ENCODE measurements around the gene ZNF778. TPM values are rescaled to one million over a fixed set of nuclear protein-coding genes. Genes with fewer than 3 reads are reported as not detected.

Gene ZNF778
- total RNA-seq, 3 donors from 2014 or later = 4.7 to 8.8 (median 7.2) TPM

GRCh38 chr16:89277641-89278341 lies 60.3 kb downstream of the ZNF778 start:
- H3K4me3 ChIP-seq = no peak overlapping the region
- H3K4me1 ChIP-seq (ENCODE audit: low read depth) = no peaks in the 10 kb centered on the region
- H3K9me3 ChIP-seq = no peaks in the 10 kb centered on the region
- no peak for DNase-seq
- H3K36me3 ChIP-seq (ENCODE audit: low read depth) = peaks cover 10% of the 10 kb centered on the region
- TF ChIP-seq, protein P1, sequence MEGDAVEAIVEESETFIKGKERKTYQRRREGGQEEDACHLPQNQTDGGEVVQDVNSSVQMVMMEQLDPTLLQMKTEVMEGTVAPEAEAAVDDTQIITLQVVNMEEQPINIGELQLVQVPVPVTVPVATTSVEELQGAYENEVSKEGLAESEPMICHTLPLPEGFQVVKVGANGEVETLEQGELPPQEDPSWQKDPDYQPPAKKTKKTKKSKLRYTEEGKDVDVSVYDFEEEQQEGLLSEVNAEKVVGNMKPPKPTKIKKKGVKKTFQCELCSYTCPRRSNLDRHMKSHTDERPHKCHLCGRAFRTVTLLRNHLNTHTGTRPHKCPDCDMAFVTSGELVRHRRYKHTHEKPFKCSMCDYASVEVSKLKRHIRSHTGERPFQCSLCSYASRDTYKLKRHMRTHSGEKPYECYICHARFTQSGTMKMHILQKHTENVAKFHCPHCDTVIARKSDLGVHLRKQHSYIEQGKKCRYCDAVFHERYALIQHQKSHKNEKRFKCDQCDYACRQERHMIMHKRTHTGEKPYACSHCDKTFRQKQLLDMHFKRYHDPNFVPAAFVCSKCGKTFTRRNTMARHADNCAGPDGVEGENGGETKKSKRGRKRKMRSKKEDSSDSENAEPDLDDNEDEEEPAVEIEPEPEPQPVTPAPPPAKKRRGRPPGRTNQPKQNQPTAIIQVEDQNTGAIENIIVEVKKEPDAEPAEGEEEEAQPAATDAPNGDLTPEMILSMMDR (IDR thresholded peaks at IDR 0.05) = no peak
- ATAC-seq = no peak
- intact Hi-C loops (cut with DNase I, micrococcal nuclease) = no loop called here

DNA sequence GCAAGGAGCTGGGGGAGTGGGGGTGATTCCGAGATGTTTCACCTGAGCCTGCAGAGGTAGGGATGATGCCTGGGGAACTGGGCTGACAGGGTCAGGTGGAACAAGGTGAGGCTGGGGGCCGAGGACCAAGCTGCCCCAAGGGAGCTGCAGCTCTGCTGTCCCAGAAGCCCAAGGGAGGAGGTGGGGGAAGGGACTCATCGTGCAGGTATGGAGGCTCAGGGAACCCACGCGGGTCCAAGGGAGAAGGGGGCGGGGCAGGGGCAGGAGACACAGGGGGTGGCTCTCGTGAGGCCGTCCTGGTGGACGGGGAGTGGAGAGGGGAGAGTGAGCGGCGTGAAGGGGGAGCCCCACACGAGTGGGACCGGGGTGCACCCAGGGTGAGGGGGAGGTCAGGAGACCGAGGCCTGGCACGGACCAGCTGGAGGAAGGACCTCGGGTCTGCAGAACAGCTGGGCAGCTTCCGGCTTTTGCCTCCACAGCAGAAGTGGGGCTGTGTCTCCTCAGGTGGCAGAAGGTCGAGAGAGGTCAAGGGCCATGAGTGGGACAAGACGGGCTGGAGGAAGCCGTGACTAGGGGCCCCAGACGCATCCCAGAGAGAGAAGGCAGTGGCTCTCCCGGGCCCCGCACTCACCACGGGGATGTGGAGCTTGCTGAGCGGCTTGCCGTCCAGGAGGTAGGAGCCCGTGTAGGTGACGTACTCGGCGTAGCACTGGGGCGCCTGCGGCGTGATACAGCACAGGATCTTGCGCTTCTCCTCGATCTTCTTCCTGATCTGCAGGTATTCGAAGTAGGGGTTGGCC lies 61.1 kb downstream of the ZNF778 start:
- Histone ChIP-seq H3K36me3 (ENCODE audit: low read depth) (peaks cover 10% of the 10 kb centered on the region), H3K4me3 (no peak overlapping the region), H3K9me3 (no peaks in the 10 kb centered on the region), H3K4me1 (ENCODE audit: low read depth) (no peaks in the 10 kb centered on the region)
- DNase-seq (no peak), ATAC-seq (no peak)
- intact Hi-C loops (cut with DNase I, micrococcal nuclease) = no loop called here
- TF ChIP-seq, protein P1 (IDR thresholded peaks at IDR 0.05) = no peak

DNA sequence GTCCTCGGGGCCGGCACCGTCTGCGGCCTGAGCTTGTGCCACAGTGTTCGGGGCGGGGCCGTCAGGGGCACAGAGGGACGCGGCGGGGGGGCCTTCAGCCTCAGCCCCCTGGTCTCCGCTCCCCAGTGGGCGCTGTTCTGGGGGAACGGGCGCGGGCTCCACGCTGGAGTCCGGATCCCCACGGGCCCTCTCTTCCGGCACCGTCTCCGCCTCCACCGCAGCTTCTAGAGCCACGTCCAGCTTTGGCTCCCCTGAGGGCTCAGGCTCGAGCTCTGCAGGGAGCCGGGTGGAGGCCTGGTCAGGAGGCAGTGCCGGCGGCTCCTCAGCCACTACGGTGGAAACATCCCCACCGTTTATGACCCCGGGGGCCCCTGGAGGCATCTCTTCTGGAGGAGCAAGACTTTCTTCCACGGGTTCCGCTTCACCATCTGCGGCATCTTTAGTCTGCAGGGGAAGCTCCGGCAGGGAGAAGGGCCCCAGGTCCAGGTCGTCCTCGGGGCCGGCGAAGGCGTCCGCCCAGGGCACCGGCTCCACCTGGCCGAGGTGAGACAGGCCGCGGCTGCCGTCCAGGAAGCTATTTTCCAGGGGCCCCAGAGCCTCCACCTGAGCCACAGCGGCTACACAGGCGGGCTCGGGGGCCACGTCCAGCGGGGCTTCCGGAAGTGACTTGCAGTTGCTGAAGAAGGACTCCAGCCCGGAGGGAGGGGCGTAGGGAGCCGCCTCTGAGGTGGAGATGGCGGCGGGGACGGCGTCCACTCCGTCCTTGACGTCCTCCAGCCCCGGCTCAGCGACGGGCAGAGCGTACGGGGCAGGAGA lies 62.4 kb downstream of the ZNF778 start:
- ATAC-seq (no peak), DNase-seq (no peak)
- Histone ChIP-seq H3K4me3 (no peak overlapping the region), H3K4me1 (ENCODE audit: low read depth) (no peaks in the 10 kb centered on the region), H3K9me3 (no peaks in the 10 kb centered on the region), H3K36me3 (ENCODE audit: low read depth) (no peaks in the 10 kb centered on the region)
- intact Hi-C loops (cut with DNase I, micrococcal nuclease) = no loop called here
- TF ChIP-seq, protein P1 (IDR thresholded peaks at IDR 0.05) = no peak

GRCh38 chr16:89280546-89281188 lies 63.2 kb downstream of the ZNF778 start:
- intact Hi-C loops (cut with DNase I, micrococcal nuclease) = no loop called here
- ATAC-seq (no peak), DNase-seq (no peak)
- H3K9me3 ChIP-seq = no peaks in the 10 kb centered on the region
- no peak overlapping the region for H3K4me3 ChIP-seq
- TF ChIP-seq, protein P1 (IDR thresholded peaks at IDR 0.05) = no peak
- no peaks in the 10 kb centered on the region for H3K4me1 ChIP-seq (ENCODE audit: low read depth)
- no peaks in the 10 kb centered on the region for H3K36me3 ChIP-seq (ENCODE audit: low read depth)

- no peaks in the 10 kb centered on the region for H3K36me3 ChIP-seq (ENCODE audit: low read depth)
- TF ChIP-seq, protein P1 (IDR thresholded peaks at IDR 0.05) = no peak
- no peaks in the 10 kb centered on the region for H3K4me1 ChIP-seq (ENCODE audit: low read depth)
- no peak overlapping the region for H3K4me3 ChIP-seq
- H3K9me3 ChIP-seq = no peaks in the 10 kb centered on the region
- ATAC-seq (no peak), DNase-seq (no peak)
- intact Hi-C loops (cut with DNase I, micrococcal nuclease) = no loop called here
These were observed 63.7 kb downstream of the ZNF778 start for GRCh38 chr16:89281189-89281577.
